SIG-M5 (cell line): Measurements from ENCODE around the gene CAVIN1.
"Not testable (repeated sequence)": the region's sequence is repeated elsewhere in the genome, so short reads cannot be mapped to it uniquely, and the experiment has no call there.

Experiments used
- DNase-seq: peaks from one replicate; lab custom pipeline; 2025; lab: John Stamatoyannopoulos, UW

The CAVIN1 gene

GRCh38 chr17:42429726-42430447 lies 6.8 kb upstream of the CAVIN1 start:
- no peak for DNase-seq

GRCh38 chr17:42428141-42428944 lies 5.3 kb upstream of the CAVIN1 start:
- no peak for DNase-seq

GRCh38 chr17:42424991-42425610 lies 2.0 kb upstream of the CAVIN1 start:
- no peak for DNase-seq

- DNase-seq, result no peak
These were observed 710 bp upstream of the CAVIN1 start for GRCh38 chr17:42423766-42424165.

GRCh38 chr17:42422412-42422957 lies 571 bp downstream of the CAVIN1 start:
- DNase-seq, result no peak

- DNase-seq, result no peak
These were observed 1.3 kb downstream of the CAVIN1 start for GRCh38 chr17:42421507-42422338.

- no peak for DNase-seq
These were observed 1.9 kb downstream of the CAVIN1 start for GRCh38 chr17:42421136-42421506.

GRCh38 chr17:42417981-42418380 lies 5.1 kb downstream of the CAVIN1 start:
- not testable (repeated sequence) for DNase-seq

GRCh38 chr17:42414704-42415409 lies 8.2 kb downstream of the CAVIN1 start:
- DNase-seq, result no peak

GRCh38 chr17:42413464-42414040 lies 9.5 kb downstream of the CAVIN1 start:
- DNase-seq, result no peak

- no peak for DNase-seq
These were observed 11.0 kb downstream of the CAVIN1 start for GRCh38 chr17:42411905-42412679.

GRCh38 chr17:42411361-42411760 lies 11.7 kb downstream of the CAVIN1 start:
- DNase-seq, result no peak

- DNase-seq, result no peak
These were observed 12.8 kb downstream of the CAVIN1 start for GRCh38 chr17:42410319-42410685.

GRCh38 chr17:42409523-42410318 lies 13.3 kb downstream of the CAVIN1 start:
- DNase-seq, result no peak

- DNase-seq, result no peak
These were observed 15.0 kb downstream of the CAVIN1 start for GRCh38 chr17:42408061-42408460.

- no peak for DNase-seq
These were observed 15.7 kb downstream of the CAVIN1 start for GRCh38 chr17:42407289-42407836.

GRCh38 chr17:42406615-42407288 lies 16.3 kb downstream of the CAVIN1 start:
- no peak for DNase-seq

GRCh38 chr17:42405963-42406495 lies 17.0 kb downstream of the CAVIN1 start:
- no peak for DNase-seq
